Fibroblast of lung (primary cell): ENCODE measurements around the gene PPM1H.

Experiments
- CTCF ChIP-seq, 2 donors: IDR thresholded peaks in 1 of 2; conservative IDR thresholded peaks in 1 of 2; 1 replicate in 1 of 2; 2 replicates in 1 of 2; pipeline ENCODE4 v1.5.1; 2011 to 2012; ENCODE audit warnings: low read length in 2 of 2, control low read depth in 1 of 2, inconsistent platforms in 1 of 2, low read depth in 1 of 2, mild to moderate bottlenecking in 1 of 2
- EZH2 ChIP-seq: IDR thresholded peaks from 2 replicates; pipeline ENCODE4 v1.5.1; 2012; ENCODE audit warnings: low read length, control low read depth, mild to moderate bottlenecking; ENCODE audit errors: missing control alignments

DNA sequence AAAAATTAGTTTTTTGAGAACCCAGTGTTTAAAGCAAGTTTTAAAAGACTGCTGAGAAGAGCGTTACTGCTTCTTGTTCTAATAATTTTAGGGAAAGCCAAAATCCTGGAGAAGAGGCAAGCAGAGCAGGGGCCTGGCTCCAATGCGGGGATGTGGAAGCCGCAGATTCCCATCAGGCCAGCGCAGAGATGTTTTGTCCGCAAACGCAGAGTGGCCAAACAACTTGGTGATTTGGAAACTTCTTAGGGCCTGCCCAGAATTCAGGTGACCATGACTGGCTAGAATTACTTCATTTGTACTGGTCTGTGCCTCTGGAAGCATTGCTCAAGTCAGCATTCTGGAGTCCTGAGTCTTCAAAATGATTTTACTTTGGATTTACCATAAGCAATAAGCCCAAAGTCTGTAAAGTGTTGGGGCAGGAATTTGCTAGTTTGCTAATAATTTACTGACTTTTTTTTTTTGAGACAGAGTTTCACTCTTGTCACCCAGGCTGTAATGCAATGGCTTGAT lies 208.4 kb downstream of the PPM1H start:
- no peak for TF ChIP-seq CTCF (conservative IDR thresholded peaks at IDR 0.05 in 1 of 2, IDR thresholded peaks at IDR 0.05 in 1 of 2; ENCODE audit: low read depth in 1 of 2, low read length in 2 of 2)
- TF ChIP-seq EZH2 = no peak
